IPS DF 6.9 (cell line): ENCODE data around the gene TNIP1.

Experiments used
- DNase-seq: peaks from one replicate; pipeline ENCODE4 v3.0.0-alpha.2; 2013; ENCODE audit warnings: low read depth, low spot score
- H3K27ac ChIP-seq: one replicate; pipeline ENCODE4 v1.5.1; 2013; ENCODE audit warnings: low read length, control low read depth
- H3K27me3 ChIP-seq: 2 replicates; pipeline ENCODE4 v1.6.1; 2013; ENCODE audit warnings: mild to moderate bottlenecking, low read length; ENCODE audit not compliant: control insufficient read depth, insufficient read depth
- H3K36me3 ChIP-seq: 2 replicates; pipeline ENCODE4 v1.6.1; 2013; ENCODE audit warnings: low read length; ENCODE audit not compliant: control insufficient read depth, insufficient read depth
- H3K4me1 ChIP-seq: 2 replicates; pipeline ENCODE4 v1.6.1; 2013; ENCODE audit warnings: low read length; ENCODE audit not compliant: control insufficient read depth, insufficient read depth
- H3K4me3 ChIP-seq: 2 replicates; pipeline ENCODE4 v1.5.1; 2013; ENCODE audit warnings: mild to moderate bottlenecking, low read length
- H3K9me3 ChIP-seq: 2 replicates; pipeline ENCODE4 v1.6.1; 2013; ENCODE audit warnings: low read length, inconsistent platforms; ENCODE audit not compliant: control insufficient read depth, insufficient read depth
- WGBS: extraction: QIAGEN DNeasy Blood & Tissue Kit; methylation state at CpG from one replicate; pipeline ENCODE4 v1.1.7; 2013; ENCODE audit warnings: mixed read lengths, missing lambda C conversion rate; ENCODE audit not compliant: insufficient read length, insufficient coverage; 5-methylcytosine and 5-hydroxymethylcytosine counted together

Gene TNIP1

GRCh38 chr5:151080613-151081430, at the start of gene TNIP1:
Gene TNIP1 (minus strand): TSS chr5:151081034. CDS start chr5:151065095, 15,939 bp downstream.
- Histone ChIP-seq H3K4me3 (peak within 1 kb of the TSS; percentile 70; the same call in 1 of the 2 replicates), H3K27me3 (no peaks in the 10 kb centered on the region), H3K36me3 (no peaks in the 10 kb centered on the region), H3K27ac (no peak within 1 kb of the TSS), H3K4me1 (peaks cover 2% of the 10 kb centered on the region), H3K9me3 (no peaks in the 10 kb centered on the region)
- no CpG with 5 or more reads among the region's 86 CpGs for WGBS
- DNase-seq: peak; percentile 45

GRCh38 chr5:151130235-151130921, 49.5 kb upstream of the TNIP1 start:
- Histone ChIP-seq H3K27me3 (no peaks in the 10 kb centered on the region), H3K36me3 (peaks cover 18% of the 10 kb centered on the region; the same call in 1 of the 2 replicates), H3K4me1 (no peaks in the 10 kb centered on the region), H3K27ac (no peak overlapping the region), H3K9me3 (no peaks in the 10 kb centered on the region), H3K4me3 (no peak overlapping the region)
- no peak for DNase-seq
- no CpG with 5 or more reads among the region's 8 CpGs for WGBS

GRCh38 chr5:151128817-151129216, 48.0 kb upstream of the TNIP1 start:
- Histone ChIP-seq H3K27ac (no peak overlapping the region), H3K9me3 (no peaks in the 10 kb centered on the region), H3K36me3 (peaks cover 14% of the 10 kb centered on the region; the same call in 1 of the 2 replicates), H3K4me3 (no peak overlapping the region), H3K27me3 (no peaks in the 10 kb centered on the region), H3K4me1 (no peaks in the 10 kb centered on the region)
- no CpG with 5 or more reads among the region's 4 CpGs for whole genome bisulfite sequencing
- DNase-seq: no peak

- Histone ChIP-seq H3K27ac (no peak overlapping the region), H3K27me3 (no peaks in the 10 kb centered on the region; the same call in 1 of the 2 replicates), H3K9me3 (no peaks in the 10 kb centered on the region), H3K4me1 (no peaks in the 10 kb centered on the region), H3K36me3 (peaks cover 12% of the 10 kb centered on the region; the same call in 1 of the 2 replicates), H3K4me3 (no peak overlapping the region)
- no peak for DNase-seq
- WGBS: no CpG with 5 or more reads among the region's 8 CpGs
Observed at GRCh38 chr5:151127926-151128325, 47.1 kb upstream of the TNIP1 start.

GRCh38 chr5:151126199-151126645, 45.4 kb upstream of the TNIP1 start:
- Histone ChIP-seq H3K27me3 (no peaks in the 10 kb centered on the region; the same call in 1 of the 2 replicates), H3K27ac (no peak overlapping the region), H3K4me1 (no peaks in the 10 kb centered on the region), H3K36me3 (peaks cover 9% of the 10 kb centered on the region), H3K4me3 (no peak overlapping the region), H3K9me3 (no peaks in the 10 kb centered on the region)
- peak; percentile 25 for DNase-seq
- WGBS: no CpG with 5 or more reads among the region's 9 CpGs

GRCh38 chr5:151125421-151125820, 44.6 kb upstream of the TNIP1 start:
- Histone ChIP-seq H3K36me3 (peaks cover 5% of the 10 kb centered on the region), H3K4me1 (no peaks in the 10 kb centered on the region), H3K27ac (no peak overlapping the region), H3K27me3 (no peaks in the 10 kb centered on the region; the same call in 1 of the 2 replicates), H3K9me3 (no peaks in the 10 kb centered on the region), H3K4me3 (no peak overlapping the region)
- WGBS: no CpG with 5 or more reads among the region's 7 CpGs
- DNase-seq: no peak

GRCh38 chr5:151123897-151124751, 43.3 kb upstream of the TNIP1 start:
- Histone ChIP-seq H3K27ac (no peak overlapping the region), H3K4me1 (no peaks in the 10 kb centered on the region), H3K9me3 (no peaks in the 10 kb centered on the region), H3K27me3 (no peaks in the 10 kb centered on the region; the same call in 1 of the 2 replicates), H3K4me3 (no peak overlapping the region), H3K36me3 (peaks cover 5% of the 10 kb centered on the region)
- no CpG with 5 or more reads among the region's 17 CpGs for WGBS
- no peak for DNase-seq

- no peaks in the 10 kb centered on the region; the same call in 1 of the 2 replicates for H3K27me3 ChIP-seq
- peaks cover 5% of the 10 kb centered on the region for H3K36me3 ChIP-seq
- WGBS: no CpG with 5 or more reads among the region's 14 CpGs
- H3K4me3 ChIP-seq: no peak overlapping the region
- no peaks in the 10 kb centered on the region for H3K9me3 ChIP-seq
- H3K4me1 ChIP-seq: no peaks in the 10 kb centered on the region
- no peak for DNase-seq
- H3K27ac ChIP-seq: no peak overlapping the region
Observed at GRCh38 chr5:151122828-151123227, 42.0 kb upstream of the TNIP1 start.

GRCh38 chr5:151121665-151122064, 40.8 kb upstream of the TNIP1 start:
- H3K36me3 ChIP-seq: peaks cover 5% of the 10 kb centered on the region

GRCh38 chr5:151121095-151121494, 40.3 kb upstream of the TNIP1 start:
- no peaks in the 10 kb centered on the region for H3K9me3 ChIP-seq
- no peaks in the 10 kb centered on the region; the same call in 1 of the 2 replicates for H3K27me3 ChIP-seq
- H3K4me3 ChIP-seq: no peak overlapping the region
- H3K36me3 ChIP-seq: peaks cover 5% of the 10 kb centered on the region
- no peak for DNase-seq
- H3K4me1 ChIP-seq: no peaks in the 10 kb centered on the region
- no peak overlapping the region for H3K27ac ChIP-seq
- no CpG with 5 or more reads among the region's 2 CpGs for WGBS

More at GRCh38 chr5:151121665-151122064, 40.8 kb upstream of the TNIP1 start:
- Histone ChIP-seq H3K4me3 (no peak overlapping the region), H3K9me3 (no peaks in the 10 kb centered on the region), H3K27ac (no peak overlapping the region), H3K27me3 (no peaks in the 10 kb centered on the region; the same call in 1 of the 2 replicates), H3K4me1 (no peaks in the 10 kb centered on the region)
- no CpG with 5 or more reads among the region's 5 CpGs for WGBS
- no peak for DNase-seq
